ENCODE measurements around the gene ARHGAP1.
"Not testable (repeated sequence)": the region's sequence is repeated elsewhere in the genome, so short reads cannot be mapped to it uniquely, and the experiment has no call there.

The ARHGAP1 gene

GRCh38 chr11:46722566-46723358, 22.3 kb upstream of the ARHGAP1 start:
- DNase-seq = no peak

- no peak for DNase-seq
Observed at GRCh38 chr11:46721286-46721685, 20.9 kb upstream of the ARHGAP1 start.

- no peak for DNase-seq
Observed at GRCh38 chr11:46719543-46720218, 19.3 kb upstream of the ARHGAP1 start.

GRCh38 chr11:46719048-46719542, 18.7 kb upstream of the ARHGAP1 start, which contains the start of gene F2:
Gene F2 (plus strand): TSS chr11:46719213. CDS start chr11:46719236, 23 bp downstream.
- no peak for DNase-seq

- no peak for DNase-seq
Observed at GRCh38 chr11:46718155-46719019, 18.0 kb upstream of the ARHGAP1 start.

GRCh38 chr11:46717825-46718154, 17.4 kb upstream of the ARHGAP1 start:
- DNase-seq = not testable (repeated sequence)

GRCh38 chr11:46712874-46713576, 12.6 kb upstream of the ARHGAP1 start:
- DNase-seq = no peak

- no peak for DNase-seq
Observed at GRCh38 chr11:46711303-46711702, 10.9 kb upstream of the ARHGAP1 start.

- no peak for DNase-seq
Observed at GRCh38 chr11:46710821-46711269, 10.4 kb upstream of the ARHGAP1 start.

- not testable (repeated sequence) for DNase-seq
Observed at GRCh38 chr11:46709351-46709750, 8.9 kb upstream of the ARHGAP1 start.

GRCh38 chr11:46706886-46707285, 6.5 kb upstream of the ARHGAP1 start:
- no peak for DNase-seq

GRCh38 chr11:46705070-46705688, 4.8 kb upstream of the ARHGAP1 start:
- DNase-seq = no peak

- no peak for DNase-seq
Observed at GRCh38 chr11:46701078-46701654, 747 bp upstream of the ARHGAP1 start.

- DNase-seq = no peak
Observed at GRCh38 chr11:46698597-46698996, 1.8 kb downstream of the ARHGAP1 start.

GRCh38 chr11:46697723-46698122, 2.7 kb downstream of the ARHGAP1 start:
- no peak for DNase-seq

GRCh38 chr11:46697303-46697702, 3.1 kb downstream of the ARHGAP1 start:
- no peak for DNase-seq

- DNase-seq = no peak
Observed at GRCh38 chr11:46696212-46696558, 4.2 kb downstream of the ARHGAP1 start.

GRCh38 chr11:46695345-46696211, 4.8 kb downstream of the ARHGAP1 start:
- no peak for DNase-seq

GRCh38 chr11:46694607-46695006, 5.8 kb downstream of the ARHGAP1 start:
- DNase-seq = no peak

GRCh38 chr11:46694072-46694471, 6.3 kb downstream of the ARHGAP1 start:
- DNase-seq = no peak

- no peak for DNase-seq
Observed at GRCh38 chr11:46693597-46694012, 6.8 kb downstream of the ARHGAP1 start.
